ENCODE data around the gene CSH1. TPM values are rescaled to one million over a fixed set of nuclear protein-coding genes. Genes with fewer than 3 reads are reported as not detected.
"Not testable (repeated sequence)": the region's sequence is repeated elsewhere in the genome, so short reads cannot be mapped to it uniquely, and the experiment has no call there.

CSH1 gene
- total and polyA plus RNA-seq, 2 donors (not counting 1 experiment from before 2014, with no cell fraction given) = not detected

DNA sequence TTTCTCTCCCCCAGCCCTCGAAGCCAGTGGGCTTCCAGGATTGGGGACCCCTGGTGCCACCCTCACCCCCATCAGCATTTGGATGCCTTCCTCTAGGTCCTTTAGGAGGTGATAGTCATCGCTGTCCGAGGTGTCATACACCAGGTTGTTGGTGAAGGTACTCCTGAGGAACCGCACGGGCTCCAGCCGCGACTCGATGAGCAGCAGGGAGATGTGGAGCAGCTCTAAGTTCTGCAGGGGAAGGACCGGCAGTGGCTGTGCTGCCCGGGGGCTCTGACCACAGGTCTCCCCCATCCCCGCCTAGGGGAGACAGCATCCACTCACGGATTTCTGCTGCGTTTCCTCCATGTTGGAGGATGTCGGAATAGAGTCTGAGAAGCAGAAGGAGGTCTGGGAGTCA is 13.7 kb upstream of the CSH1 start:
- Histone ChIP-seq H3K36me3 (ENCODE audit: control insufficient read depth, insufficient read depth, low read length) (no peaks in the 10 kb centered on the region), H3K4me3 (replicated peaks in 1 of 4; ENCODE audit: control extremely low read depth in 1 of 4, insufficient read depth in 1 of 4, low read depth in 3 of 4, low read length in 4 of 4) (no peak overlapping the region)

DNA sequence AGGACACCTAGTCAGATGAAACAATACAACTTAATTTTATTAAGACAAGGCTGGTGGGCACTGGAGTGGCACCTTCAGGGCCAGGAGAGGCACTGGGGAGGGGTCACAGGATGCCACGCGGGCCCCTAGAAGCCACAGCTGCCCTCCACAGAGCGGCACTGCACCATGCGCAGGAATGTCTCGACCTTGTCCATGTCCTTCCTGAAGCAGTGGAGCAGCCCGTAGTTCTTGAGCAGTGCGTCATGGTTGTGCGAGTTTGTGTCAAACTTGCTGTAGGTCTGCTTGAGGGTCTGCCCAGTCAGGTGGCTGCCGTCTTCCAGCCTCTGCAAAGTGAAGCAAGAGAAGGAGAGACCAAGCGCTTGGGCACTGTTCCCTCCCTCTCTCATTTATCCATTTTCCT is 13.2 kb upstream of the CSH1 start:
- not testable (repeated sequence) for H3K4me1 ChIP-seq (ENCODE audit: control insufficient read depth, extremely low read depth, insufficient read depth, low read length); H3K4me3 ChIP-seq (replicated peaks in 1 of 4; ENCODE audit: control extremely low read depth in 1 of 4, insufficient read depth in 1 of 4, low read depth in 3 of 4, low read length in 4 of 4); DNase-seq (ENCODE audit: low read depth in 2 of 2); H3K9ac ChIP-seq (ENCODE audit: insufficient read depth, low read length); H3K79me2 ChIP-seq (ENCODE audit: control insufficient read depth, insufficient read depth, low read length); H3K27me3 ChIP-seq (ENCODE audit: control insufficient read depth, insufficient read depth, low read length); H3K4me2 ChIP-seq (ENCODE audit: extremely low read depth, insufficient read depth, low read length); H3K36me3 ChIP-seq (ENCODE audit: control insufficient read depth, insufficient read depth, low read length); H2AFZ ChIP-seq (ENCODE audit: low read length); H4K20me1 ChIP-seq (ENCODE audit: control insufficient read depth, extremely low read depth, insufficient read depth, low read length); H3K27ac ChIP-seq (ENCODE audit: insufficient read depth, low read length); H3K9me3 ChIP-seq (ENCODE audit: control insufficient read depth, insufficient read depth, low read depth, low read length)

More for the DNA sequence above, 13.7 kb upstream of the CSH1 start:
- H4K20me1 ChIP-seq (ENCODE audit: control insufficient read depth, extremely low read depth, insufficient read depth, low read length) = no peaks in the 10 kb centered on the region
- H3K4me2 ChIP-seq (ENCODE audit: extremely low read depth, insufficient read depth, low read length) = no peak overlapping the region
- H3K79me2 ChIP-seq (ENCODE audit: control insufficient read depth, insufficient read depth, low read length) = no peaks in the 10 kb centered on the region
- no peak overlapping the region for H2AFZ ChIP-seq (ENCODE audit: low read length)
- no peak overlapping the region for H3K27ac ChIP-seq (ENCODE audit: insufficient read depth, low read length)
- no peaks in the 10 kb centered on the region for H3K4me1 ChIP-seq (ENCODE audit: control insufficient read depth, extremely low read depth, insufficient read depth, low read length)
- no peak for TF ChIP-seq EZH2 (IDR thresholded peaks at IDR 0.05; ENCODE audit: low read length, missing control alignments)
- TF ChIP-seq, protein P1, sequence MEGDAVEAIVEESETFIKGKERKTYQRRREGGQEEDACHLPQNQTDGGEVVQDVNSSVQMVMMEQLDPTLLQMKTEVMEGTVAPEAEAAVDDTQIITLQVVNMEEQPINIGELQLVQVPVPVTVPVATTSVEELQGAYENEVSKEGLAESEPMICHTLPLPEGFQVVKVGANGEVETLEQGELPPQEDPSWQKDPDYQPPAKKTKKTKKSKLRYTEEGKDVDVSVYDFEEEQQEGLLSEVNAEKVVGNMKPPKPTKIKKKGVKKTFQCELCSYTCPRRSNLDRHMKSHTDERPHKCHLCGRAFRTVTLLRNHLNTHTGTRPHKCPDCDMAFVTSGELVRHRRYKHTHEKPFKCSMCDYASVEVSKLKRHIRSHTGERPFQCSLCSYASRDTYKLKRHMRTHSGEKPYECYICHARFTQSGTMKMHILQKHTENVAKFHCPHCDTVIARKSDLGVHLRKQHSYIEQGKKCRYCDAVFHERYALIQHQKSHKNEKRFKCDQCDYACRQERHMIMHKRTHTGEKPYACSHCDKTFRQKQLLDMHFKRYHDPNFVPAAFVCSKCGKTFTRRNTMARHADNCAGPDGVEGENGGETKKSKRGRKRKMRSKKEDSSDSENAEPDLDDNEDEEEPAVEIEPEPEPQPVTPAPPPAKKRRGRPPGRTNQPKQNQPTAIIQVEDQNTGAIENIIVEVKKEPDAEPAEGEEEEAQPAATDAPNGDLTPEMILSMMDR (conservative IDR thresholded peaks at IDR 0.05 in 1 of 2, IDR thresholded peaks at IDR 0.05 in 1 of 2; ENCODE audit: low read depth in 1 of 2, low read length in 2 of 2) = no peak
- H3K9me3 ChIP-seq (ENCODE audit: control insufficient read depth, insufficient read depth, low read depth, low read length) = no peaks in the 10 kb centered on the region
- DNase-seq (ENCODE audit: low read depth in 2 of 2) = no peak
- H3K9ac ChIP-seq (ENCODE audit: insufficient read depth, low read length) = no peak overlapping the region
- H3K27me3 ChIP-seq (ENCODE audit: control insufficient read depth, insufficient read depth, low read length) = peaks cover 3% of the 10 kb centered on the region

DNA sequence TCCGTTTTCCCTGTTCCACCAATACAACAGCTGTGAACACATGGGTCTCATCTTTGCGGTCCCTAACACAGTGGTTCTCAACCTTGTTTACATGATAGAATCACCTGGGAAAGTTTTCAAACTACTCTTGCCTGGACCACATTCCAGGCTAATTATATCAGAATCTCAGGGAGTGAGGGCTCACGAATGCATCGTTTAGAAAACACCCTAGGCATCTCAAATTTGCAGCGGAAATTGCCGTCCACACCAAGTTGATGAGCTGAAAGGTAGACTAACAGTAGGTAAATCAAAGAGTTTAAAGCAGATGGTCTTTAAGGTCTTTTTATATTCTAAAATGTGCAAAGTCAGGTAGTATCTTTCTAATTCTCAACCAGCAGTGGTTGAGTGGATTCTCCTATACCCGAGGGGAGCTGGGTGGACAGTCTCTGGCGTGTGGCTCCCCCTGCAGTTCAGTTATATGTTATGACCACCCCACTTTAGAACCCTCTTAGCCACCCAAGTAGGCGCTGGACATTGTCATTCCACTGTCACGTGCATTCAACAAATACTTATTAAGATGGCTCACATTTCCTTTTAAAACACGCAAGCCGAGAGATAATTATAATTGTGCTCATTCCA is 10.9 kb upstream of the CSH1 start:
- not testable (repeated sequence) for H3K9me3 ChIP-seq (ENCODE audit: control insufficient read depth, insufficient read depth, low read depth, low read length); H4K20me1 ChIP-seq (ENCODE audit: control insufficient read depth, extremely low read depth, insufficient read depth, low read length); H3K4me3 ChIP-seq (replicated peaks in 1 of 4; ENCODE audit: control extremely low read depth in 1 of 4, insufficient read depth in 1 of 4, low read depth in 3 of 4, low read length in 4 of 4); H3K79me2 ChIP-seq (ENCODE audit: control insufficient read depth, insufficient read depth, low read length); H2AFZ ChIP-seq (ENCODE audit: low read length); H3K4me2 ChIP-seq (ENCODE audit: extremely low read depth, insufficient read depth, low read length); H3K27me3 ChIP-seq (ENCODE audit: control insufficient read depth, insufficient read depth, low read length); H3K9ac ChIP-seq (ENCODE audit: insufficient read depth, low read length); H3K4me1 ChIP-seq (ENCODE audit: control insufficient read depth, extremely low read depth, insufficient read depth, low read length); H3K27ac ChIP-seq (ENCODE audit: insufficient read depth, low read length); H3K36me3 ChIP-seq (ENCODE audit: control insufficient read depth, insufficient read depth, low read length)
- TF ChIP-seq, protein P1 (conservative IDR thresholded peaks at IDR 0.05 in 1 of 2, IDR thresholded peaks at IDR 0.05 in 1 of 2; ENCODE audit: low read depth in 1 of 2, low read length in 2 of 2) = peak in 1 of 2 donors; percentile 25
- peak in 1 of 2 donors; percentile 22 for DNase-seq (ENCODE audit: low read depth in 2 of 2)

DNA sequence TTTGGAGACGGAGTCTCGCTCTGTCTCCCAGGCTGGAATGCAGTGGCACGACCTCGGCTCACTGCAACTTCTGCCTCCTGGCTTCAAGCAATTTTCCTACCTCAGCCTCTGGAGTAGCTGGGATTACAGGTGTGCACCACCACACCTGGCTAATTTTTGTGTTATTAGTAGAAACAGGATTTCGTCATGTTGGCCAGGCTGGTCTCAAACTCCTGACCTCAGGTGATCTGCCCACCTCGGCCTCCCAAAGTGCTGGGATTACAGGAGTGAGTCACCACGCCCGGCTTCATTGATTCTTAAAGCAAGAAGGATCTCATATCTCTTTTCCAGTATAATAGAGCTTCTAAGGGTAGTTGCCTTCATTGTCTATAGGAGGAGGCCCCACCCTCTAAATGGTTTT is 8.4 kb upstream of the CSH1 start:
- H3K9me3 ChIP-seq (ENCODE audit: control insufficient read depth, insufficient read depth, low read depth, low read length); H3K4me1 ChIP-seq (ENCODE audit: control insufficient read depth, extremely low read depth, insufficient read depth, low read length); H3K4me2 ChIP-seq (ENCODE audit: extremely low read depth, insufficient read depth, low read length); H3K27ac ChIP-seq (ENCODE audit: insufficient read depth, low read length); H3K36me3 ChIP-seq (ENCODE audit: control insufficient read depth, insufficient read depth, low read length); H2AFZ ChIP-seq (ENCODE audit: low read length); H3K4me3 ChIP-seq (replicated peaks in 1 of 4; ENCODE audit: control extremely low read depth in 1 of 4, insufficient read depth in 1 of 4, low read depth in 3 of 4, low read length in 4 of 4); H3K27me3 ChIP-seq (ENCODE audit: control insufficient read depth, insufficient read depth, low read length); H3K79me2 ChIP-seq (ENCODE audit: control insufficient read depth, insufficient read depth, low read length); H4K20me1 ChIP-seq (ENCODE audit: control insufficient read depth, extremely low read depth, insufficient read depth, low read length); H3K9ac ChIP-seq (ENCODE audit: insufficient read depth, low read length); DNase-seq (ENCODE audit: low read depth in 2 of 2): not testable (repeated sequence)
